ENCODE results near the gene ZC3H12A.
A peak's percentile ranks its signal among the peaks of the same experiment; 100 is the strongest.

Gene ZC3H12A

GRCh38 chr1:37453647-37454046 lies 20.7 kb upstream of the ZC3H12A start:
- DNase-seq (ENCODE audit: low read depth in 2 of 2, low spot score in 1 of 2) = no peak

GRCh38 chr1:37455516-37455915 lies 18.9 kb upstream of the ZC3H12A start:
- no peak for DNase-seq (ENCODE audit: low read depth in 2 of 2, low spot score in 1 of 2)

- no peak for DNase-seq (ENCODE audit: low read depth in 2 of 2, low spot score in 1 of 2)
These were observed 17.8 kb upstream of the ZC3H12A start for GRCh38 chr1:37456614-37457013.

- DNase-seq (ENCODE audit: low read depth in 2 of 2, low spot score in 1 of 2) = no peak
These were observed 15.8 kb upstream of the ZC3H12A start for GRCh38 chr1:37458551-37458950.

- no peak for DNase-seq (ENCODE audit: low read depth in 2 of 2, low spot score in 1 of 2)
These were observed 12.5 kb upstream of the ZC3H12A start for GRCh38 chr1:37461698-37462436.

GRCh38 chr1:37464443-37464842 lies 9.9 kb upstream of the ZC3H12A start:
- DNase-seq (ENCODE audit: low read depth in 2 of 2, low spot score in 1 of 2) = no peak

GRCh38 chr1:37465593-37466517 lies 8.5 kb upstream of the ZC3H12A start:
- DNase-seq (ENCODE audit: low read depth in 2 of 2, low spot score in 1 of 2) = no peak

- no peak for DNase-seq (ENCODE audit: low read depth in 2 of 2, low spot score in 1 of 2)
These were observed 6.3 kb upstream of the ZC3H12A start for GRCh38 chr1:37468037-37468436.

- no peak for DNase-seq (ENCODE audit: low read depth in 2 of 2, low spot score in 1 of 2)
These were observed 5.0 kb upstream of the ZC3H12A start for GRCh38 chr1:37469386-37469785.

GRCh38 chr1:37471345-37472231 lies 2.8 kb upstream of the ZC3H12A start:
- DNase-seq (ENCODE audit: low read depth in 2 of 2, low spot score in 1 of 2) = no peak

- no peak for DNase-seq (ENCODE audit: low read depth in 2 of 2, low spot score in 1 of 2)
These were observed 2.1 kb upstream of the ZC3H12A start for GRCh38 chr1:37472281-37472680.

GRCh38 chr1:37472994-37473393 lies 1.4 kb upstream of the ZC3H12A start:
- DNase-seq (ENCODE audit: low read depth in 2 of 2, low spot score in 1 of 2) = no peak

GRCh38 chr1:37473431-37474045 lies 842 bp upstream of the ZC3H12A start:
- no peak for DNase-seq (ENCODE audit: low read depth in 2 of 2, low spot score in 1 of 2)

- DNase-seq (ENCODE audit: low read depth in 2 of 2, low spot score in 1 of 2) = no peak
These were observed 458 bp downstream of the ZC3H12A start for GRCh38 chr1:37474697-37475379.

GRCh38 chr1:37475380-37476086 lies 1.2 kb downstream of the ZC3H12A start:
- DNase-seq (ENCODE audit: low read depth in 2 of 2, low spot score in 1 of 2) = no peak

GRCh38 chr1:37476087-37476452 lies 1.7 kb downstream of the ZC3H12A start:
- no peak for DNase-seq (ENCODE audit: low read depth in 2 of 2, low spot score in 1 of 2)

- no peak for DNase-seq (ENCODE audit: low read depth in 2 of 2, low spot score in 1 of 2)
These were observed 2.2 kb downstream of the ZC3H12A start for GRCh38 chr1:37476460-37477197.

GRCh38 chr1:37477198-37477931 lies 3.0 kb downstream of the ZC3H12A start:
- DNase-seq (ENCODE audit: low read depth in 2 of 2, low spot score in 1 of 2) = peak; percentile 75 to 89

Measured in stimulated activated CD8-positive, alpha-beta memory T cell treated with anti-CD3 and anti-CD28 coated beads, Interleukin-4, amount 100 ng/mL, for 4 hours (primary cell).